HG02840 (cell line): ENCODE results near the gene KLK8.
"Not testable (repeated sequence)": the region's sequence is repeated elsewhere in the genome, so short reads cannot be mapped to it uniquely, and the experiment has no call there.

Experiments used
- ATAC-seq: cut with Tn5 transposase; IDR thresholded peaks from one replicate; pipeline ENCODE4 v1.9.1; 2021; ENCODE audit warnings: mild to moderate bottlenecking, moderate library complexity, moderate number of reproducible peaks; ENCODE audit not compliant: unreplicated experiment, low FRiP score

KLK8 gene

DNA sequence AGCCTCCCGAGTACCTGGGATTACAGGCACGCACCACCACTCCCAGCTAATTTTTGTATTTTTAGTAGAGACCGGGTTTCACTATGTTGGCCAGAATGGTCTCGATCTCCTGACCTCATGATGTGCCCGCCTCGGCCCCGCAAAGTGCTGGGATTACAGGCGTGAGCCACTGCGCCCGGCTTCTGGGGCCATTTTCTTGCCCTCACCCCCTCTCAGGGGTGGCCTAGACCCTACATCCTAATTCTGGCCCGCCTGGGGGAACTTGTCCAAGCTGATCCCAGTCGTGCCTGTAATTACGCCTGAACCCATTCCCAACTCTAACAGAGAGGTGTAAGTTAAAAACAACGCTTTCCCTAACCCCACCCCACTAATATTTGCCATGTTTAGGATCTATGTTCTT, 17.0 kb downstream of the KLK8 start:
- ATAC-seq: not testable (repeated sequence)

DNA sequence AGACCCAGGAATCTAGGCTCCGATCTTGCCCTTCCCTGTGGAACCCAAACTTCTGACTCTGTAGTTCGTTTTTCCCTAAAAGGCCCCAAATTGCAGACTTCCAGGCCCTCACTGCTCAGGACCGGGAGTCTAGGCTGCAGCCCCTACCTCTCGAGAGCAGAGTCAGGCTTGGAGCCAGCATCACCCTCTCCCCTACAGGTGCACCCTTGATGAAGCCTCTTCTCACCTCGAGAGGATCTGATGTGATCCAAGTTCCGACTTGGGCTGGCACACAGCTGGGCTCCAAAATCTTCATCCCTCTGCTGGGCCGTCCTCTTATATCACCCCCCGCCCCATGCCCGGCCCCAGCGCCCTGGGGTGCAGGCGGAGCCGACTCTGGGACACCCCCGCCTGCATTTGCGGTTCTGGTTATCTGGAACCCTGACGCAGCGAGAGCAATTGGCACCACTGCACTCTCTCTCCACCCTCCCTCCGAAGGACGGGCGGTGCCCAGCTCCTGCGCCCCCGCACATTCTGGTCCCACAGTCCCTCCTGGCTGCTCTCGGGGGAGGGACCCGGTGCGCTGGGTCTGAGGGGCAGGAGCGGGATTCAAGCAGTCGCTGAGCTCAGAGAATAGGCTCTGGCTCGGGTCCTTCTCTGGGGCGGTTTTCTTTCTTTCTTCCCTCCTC, 17.6 kb downstream of the KLK8 start, which contains the start of gene KLK7:
KLK7 (minus strand) TSS at position 293 of the 668 bp plus-strand sequence. CDS start 1,518 bp downstream, outside the sequence.
- no peak for ATAC-seq

DNA sequence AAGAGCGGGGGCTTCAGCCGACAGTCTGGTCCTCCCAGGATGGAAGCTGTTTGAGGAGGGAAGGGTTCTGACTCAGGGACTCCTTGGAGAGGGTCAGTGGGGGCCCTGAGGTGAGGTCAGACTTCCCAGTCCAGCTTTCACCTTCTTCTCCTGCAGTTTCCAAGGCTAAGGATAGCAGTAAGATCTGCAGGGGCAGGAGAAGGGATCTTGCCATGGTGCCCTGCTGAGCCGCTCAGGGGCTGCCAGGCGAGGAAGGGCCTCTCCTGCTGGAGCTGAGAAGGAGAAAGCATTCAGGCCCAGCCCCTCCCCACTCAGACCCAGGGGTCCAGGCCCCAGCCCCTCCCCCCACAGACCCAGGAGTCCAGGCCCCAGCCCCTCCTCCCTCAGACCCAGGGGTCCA, 19.2 kb downstream of the KLK8 start:
- no peak for ATAC-seq

DNA sequence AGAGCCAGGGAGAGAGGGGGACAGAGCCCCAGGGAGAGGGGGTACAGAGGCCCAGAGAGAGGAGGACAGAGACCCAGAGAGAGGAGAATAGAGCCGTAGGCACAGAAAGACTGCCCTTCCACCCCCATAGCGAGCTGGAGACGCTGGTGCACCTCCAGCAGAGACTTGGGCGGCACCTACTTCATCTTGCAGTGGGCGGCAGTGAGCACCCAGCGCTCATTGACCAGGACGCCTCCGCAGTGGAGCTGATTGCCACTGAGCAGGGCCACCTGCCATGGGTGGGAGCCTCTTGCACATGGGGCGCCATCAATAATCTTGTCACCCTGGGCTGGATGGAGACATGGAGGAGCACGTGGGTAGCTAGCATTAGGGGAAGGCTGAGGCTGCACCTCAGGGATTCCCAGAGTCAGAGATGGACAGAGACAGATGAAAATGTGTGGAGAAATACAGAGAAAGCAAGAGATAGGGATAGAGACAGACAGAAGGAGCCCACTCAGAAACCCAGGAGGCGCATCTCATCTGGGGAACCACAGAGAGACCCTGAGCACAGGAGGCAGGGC, 19.7 kb downstream of the KLK8 start:
- no peak for ATAC-seq

DNA sequence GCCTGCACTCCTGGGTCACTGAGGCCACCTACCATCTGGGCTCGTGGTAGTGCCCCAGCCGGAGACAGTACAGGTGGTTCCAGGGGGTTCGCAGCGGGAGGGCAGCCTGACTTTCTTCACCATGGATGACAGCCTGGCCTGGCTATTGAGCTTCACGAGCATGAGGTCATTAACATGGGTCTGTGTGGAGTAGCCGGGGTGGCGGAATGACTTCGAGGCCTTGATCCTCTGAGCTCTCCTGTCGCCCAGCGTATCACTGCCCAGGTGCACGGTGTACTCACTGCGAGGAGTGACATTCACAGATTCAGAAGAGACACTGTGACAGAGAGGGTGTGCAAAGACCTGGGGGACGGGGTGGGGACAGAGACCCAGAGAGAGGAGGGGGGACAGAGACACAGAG, 21.2 kb downstream of the KLK8 start:
- no peak for ATAC-seq

DNA sequence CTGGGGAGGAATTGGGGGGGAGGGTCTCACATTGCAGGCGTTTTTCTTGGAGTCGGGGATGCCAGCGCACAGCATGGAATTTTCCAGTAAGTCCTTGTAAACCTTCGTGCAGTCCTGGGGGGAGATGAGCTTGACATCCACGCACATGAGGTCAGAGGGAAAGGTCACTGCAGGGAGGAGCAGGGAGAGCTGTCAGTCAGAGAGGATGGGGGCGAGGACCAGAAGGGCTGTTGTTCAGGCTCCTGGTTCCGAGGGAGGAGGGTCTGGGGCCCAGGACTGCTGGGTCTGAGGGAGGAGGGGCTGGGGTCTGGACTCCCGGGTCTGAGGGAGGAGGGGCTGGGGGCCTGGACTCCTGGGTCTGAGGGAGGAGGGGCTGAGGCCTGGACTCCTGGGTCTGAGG, 21.6 kb downstream of the KLK8 start:
- no peak for ATAC-seq

DNA sequence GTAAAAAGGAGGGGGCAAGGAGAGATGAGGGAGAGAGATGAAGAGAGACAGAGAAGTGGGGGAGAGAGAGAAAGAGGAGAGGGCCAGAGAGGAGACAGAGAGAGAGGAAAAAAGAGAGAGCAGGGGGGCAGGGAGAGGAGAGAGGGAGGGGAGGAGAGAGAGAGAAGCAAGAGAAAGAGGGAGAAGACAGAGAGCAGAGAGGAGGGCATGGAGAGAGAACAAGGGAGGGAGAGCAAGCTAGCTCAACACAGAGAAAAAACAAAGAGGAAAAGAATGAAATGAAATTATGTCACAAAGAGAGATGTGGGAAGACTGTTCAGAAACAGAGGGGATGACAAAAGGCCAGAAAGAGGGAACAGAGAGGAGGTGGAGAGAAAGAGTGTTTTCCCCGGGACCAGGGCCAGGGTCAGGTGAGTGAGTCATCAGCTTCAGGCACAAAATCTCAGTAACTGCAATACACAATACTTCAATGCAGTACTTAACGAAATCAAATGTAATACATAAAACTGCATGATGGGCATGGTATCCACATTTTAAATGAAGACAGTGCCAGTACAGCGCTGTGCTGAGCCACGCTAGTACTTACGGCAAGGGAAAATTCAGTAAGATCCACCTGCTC, 22.5 kb downstream of the KLK8 start:
- ATAC-seq: no peak

DNA sequence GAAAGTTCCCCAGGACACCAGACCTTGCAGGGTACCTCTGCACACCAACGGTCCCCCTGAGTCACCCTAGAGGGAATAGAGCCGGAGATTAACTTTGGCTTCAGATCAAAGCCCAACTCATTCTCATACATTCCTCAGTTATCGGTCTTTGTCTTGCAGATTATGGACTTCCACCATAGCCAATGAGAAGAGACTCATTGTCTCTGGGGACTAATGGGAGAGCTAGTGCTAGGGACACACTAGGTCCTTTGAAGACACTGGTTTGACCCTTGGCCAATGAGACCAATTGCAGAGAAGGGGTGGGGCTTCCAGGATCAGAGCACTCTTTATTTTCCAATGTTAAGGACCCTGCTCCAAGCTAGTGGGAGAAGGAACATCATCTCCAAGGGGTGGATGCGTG, 23.8 kb downstream of the KLK8 start:
- ATAC-seq: no peak

DNA sequence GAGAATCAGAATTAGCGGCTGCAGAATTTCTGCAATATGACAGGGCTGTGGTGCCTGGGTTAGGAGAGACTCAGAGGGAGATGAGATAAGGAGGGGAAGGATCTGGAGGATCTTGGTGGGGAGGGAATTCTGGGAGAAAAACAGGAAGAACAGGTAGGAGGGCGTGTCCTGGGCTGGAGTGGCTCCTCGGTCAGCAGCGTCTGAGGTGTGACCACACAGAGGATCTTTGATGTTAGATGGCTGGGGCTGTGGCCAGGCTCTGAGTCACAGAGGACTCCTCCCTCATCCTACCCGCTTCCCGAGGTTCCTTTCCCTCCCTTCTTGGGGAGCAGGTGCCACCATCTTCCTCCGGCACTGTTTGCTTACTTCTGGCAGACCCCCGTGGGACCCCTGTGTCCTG, 25.6 kb downstream of the KLK8 start:
- ATAC-seq: no peak

DNA sequence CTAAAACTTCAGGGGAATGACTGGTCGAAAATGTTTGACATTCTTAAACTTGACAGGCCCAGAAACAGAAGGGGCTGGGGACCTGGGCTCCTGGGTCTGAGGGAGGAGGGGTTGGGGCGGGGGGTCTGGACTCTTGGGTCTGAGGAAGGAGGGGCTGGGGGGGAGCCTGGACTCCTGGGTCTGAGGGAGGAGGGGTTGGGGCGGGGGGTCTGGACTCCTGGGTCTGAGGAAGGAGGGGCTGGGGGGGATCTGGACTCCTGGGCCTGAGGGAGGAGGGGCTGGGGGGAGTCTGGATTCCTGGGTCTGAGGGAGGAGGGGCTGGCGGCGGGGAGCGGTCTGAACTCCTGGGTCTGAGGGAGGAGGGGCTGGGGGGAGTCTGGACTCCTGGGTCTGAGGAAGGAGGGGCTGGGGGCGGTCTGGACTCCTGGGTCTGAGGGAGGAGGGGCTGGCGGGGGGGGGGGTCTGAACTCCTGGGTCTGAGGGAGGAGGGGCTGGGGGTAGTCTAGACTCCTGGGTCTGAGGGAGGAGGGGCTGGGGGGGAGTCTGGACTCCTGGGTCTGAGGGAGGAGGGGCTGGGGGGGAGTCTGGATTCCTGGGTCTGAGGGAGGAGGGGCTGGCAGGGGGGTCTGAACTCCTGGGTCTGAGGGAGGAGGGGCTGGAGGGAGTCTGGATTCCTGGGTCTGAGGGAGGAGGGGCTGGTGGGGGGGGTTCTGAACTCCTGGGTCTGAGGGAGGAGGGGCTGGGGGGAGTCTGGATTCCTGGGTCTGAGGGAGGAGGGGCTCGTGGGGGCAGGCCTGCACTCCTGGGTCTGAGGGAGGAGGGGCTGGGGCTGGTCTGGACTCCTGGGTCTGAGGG, 26.5 kb downstream of the KLK8 start:
- no peak for ATAC-seq

DNA sequence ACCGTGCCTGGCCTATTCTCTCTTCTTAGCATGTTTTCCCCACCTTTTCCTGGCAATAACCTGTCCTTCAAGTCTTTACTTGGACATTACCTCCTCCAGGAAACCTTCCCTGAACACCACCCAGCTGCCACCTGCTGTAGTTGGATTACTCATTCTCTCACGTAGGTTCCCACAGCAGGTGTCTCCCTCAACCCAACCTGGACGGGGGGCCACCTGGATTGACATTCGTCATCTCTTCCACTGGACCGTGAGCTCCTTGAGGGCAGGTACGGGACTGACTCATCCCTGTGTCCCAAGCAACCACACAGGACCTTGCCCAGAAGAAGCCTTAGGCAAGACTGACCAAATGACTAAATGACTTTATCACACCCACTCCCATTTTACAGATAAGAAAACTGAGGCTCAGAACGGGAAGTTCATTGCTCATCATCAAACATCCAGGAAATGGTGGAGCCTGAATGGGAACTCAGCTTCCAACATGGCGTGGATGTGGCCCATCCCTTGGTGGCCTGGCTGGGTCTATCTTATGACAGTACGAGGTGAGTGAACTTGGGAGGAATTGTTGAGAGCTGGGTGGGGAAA, 28.5 kb downstream of the KLK8 start:
- no peak for ATAC-seq

DNA sequence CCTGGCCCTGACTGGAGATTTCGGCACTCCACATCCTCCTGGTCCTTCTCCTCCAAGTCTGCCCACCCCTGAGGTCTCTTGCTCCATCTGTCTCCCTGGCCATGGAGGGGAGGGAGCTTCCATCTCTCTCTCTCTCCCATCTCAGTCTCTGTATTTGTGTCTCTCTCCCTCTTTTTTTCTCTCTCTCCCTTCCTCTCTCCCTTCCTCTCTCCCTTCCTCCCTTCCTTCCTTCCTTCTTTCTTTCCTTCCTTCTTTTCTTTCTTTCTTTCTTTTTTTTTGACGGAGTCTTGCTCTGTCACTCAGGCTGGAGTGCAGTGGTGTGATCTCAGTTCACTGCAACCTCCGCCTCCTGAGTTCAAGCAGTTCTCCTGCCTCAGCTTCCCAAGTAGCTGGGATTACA, 31.6 kb downstream of the KLK8 start:
- ATAC-seq: not testable (repeated sequence)

DNA sequence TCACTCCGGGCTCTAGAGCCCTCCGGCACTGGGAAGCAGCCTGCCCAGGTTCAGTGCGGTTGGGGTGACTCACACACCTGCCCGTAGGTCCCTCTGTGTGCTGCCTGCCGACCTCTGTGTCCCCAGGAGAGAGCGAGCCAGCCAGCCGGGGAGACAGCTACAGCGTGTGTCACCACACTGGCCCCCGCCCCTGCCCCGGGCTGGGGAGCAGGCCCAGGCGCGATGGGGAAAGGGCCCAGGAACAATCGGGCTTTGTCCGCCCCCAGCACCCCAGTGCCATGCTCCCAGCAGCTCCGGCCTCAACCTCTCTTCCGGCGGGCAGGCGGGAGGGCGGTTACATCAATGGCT, 32.0 kb downstream of the KLK8 start, which contains the start of gene KLK6:
KLK6 (minus strand) TSS at position 179 of the 348 bp plus-strand sequence. CDS start 1,487 bp downstream, outside the sequence.
- ATAC-seq: no peak

DNA sequence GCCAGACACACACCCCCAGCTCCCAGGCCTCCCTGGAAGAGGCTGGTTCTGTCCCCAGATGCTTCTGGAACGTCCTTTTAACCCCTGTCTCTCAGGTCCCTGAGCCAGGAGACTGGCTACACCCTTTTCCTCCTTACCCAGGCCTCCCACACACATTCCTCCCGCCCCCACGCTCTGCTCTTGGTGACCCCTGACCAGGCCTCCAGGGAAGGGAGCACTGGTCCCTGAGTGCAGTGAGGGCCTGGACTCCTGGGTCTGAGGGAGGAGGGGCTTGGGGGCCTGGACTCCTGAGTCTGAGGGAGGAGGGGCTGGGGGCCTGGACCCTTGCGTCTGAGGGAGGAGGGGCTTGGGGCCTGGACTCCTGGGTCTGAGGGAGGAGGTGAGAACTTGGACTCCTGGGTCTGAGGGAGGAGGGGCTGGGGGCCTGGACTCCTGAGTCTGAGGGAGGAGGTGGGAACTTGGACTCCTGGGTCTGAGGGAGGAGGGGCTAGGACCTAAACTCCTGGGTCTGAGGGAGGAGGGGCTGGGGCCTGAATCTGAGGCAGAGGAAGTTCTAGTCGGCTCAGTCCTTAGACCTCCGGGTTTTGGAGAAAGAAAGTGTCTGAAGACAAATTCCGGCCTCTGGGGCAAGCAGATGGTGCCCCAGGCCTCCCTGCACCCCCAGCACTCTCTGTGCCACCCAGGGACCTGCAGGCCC, 32.5 kb downstream of the KLK8 start:
- ATAC-seq: no peak

DNA sequence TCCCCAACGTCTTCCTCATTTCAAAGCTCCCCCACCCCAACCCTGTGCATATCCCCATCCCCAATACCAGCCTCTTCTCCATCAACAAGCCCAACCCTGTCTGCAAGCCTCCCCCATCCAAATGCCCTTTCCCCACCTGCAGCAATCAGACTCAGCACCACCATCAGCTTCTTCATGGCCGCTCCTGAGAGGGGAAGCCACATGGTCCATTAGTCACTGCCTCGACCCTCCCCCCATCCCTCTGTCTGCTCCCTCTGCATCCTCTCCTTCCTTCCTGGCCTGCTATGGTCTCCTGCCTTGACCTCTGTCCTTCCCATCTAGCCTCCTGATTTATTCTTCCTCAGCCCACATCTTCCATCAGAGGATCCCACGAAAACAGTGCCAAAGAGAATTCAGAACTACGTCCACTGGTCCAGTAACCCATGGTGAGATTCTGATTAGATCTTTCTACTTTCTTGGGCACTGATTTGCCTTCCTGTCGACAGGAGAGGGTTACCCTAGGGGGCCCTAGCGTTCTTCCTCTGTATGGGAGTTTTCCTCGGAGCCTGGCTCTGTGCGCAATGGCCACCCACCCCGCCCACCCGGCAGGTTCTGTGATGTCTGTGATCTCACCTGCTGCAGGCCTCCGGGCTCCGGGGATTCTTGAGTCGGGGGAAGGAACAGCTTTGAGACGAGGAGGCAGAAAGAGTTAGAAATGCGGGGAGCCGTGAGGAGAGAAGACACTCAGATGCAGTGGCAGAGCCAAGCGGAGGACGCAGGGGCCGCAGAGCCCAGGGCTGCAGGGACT, 33.3 kb downstream of the KLK8 start:
- no peak for ATAC-seq

DNA sequence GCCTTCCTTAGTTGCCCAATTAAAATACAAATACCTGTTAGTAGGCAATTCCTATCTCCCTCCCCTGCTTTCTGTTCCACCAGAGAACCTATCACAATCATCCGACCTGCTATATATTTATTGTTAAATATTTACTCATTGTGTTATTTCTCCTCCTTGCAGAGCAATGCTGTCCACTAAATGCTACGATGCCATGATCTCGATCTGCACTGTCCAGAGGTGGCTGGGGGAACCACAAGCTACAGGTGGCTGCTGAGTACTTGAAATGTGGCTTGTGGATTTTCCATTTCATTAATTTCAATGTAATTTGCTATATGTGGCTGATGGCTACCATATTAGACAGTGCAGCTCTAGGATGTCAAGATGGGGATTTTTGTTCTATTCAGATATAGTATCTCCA, 37.1 kb downstream of the KLK8 start:
- ATAC-seq: no peak

DNA sequence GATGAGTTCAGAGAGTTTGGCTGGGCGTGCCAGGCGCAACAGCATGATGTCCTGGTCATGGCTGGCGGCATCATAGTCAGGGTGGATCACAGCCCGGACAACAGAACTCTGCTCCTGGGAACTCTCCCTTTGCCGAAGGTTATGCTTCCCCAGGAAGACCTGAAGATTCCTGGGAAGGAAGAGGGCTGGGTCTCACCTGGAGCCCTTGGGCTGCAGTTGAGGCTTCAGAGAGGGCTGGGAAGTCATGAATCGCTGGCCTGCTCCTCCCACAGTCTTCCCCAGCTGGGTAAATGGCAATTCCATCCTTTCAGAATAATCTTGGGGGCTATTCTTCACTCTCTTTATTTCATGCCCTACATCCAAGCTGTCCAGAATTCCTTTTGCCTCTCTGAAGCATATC, 38.0 kb downstream of the KLK8 start:
- no peak for ATAC-seq

DNA sequence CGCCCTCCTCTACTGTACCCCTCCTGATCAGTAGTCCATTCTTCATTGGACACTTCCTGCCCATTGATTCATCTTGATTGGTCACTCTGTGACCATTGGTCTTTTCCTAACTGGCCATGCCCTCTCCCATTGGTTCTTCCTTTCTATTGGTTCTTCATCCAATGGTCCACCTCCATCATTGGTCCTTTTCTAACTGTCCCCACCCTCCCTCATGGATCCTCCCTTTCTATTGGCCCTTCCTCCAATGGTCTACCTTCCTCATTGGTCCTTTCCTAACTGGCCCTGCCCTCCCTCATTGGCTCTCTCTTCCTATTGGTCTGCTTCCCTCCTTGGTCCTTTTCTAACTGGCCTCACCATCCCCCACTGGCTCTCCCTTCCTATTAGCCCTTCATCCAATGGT, 39.2 kb downstream of the KLK8 start:
- no peak for ATAC-seq

DNA sequence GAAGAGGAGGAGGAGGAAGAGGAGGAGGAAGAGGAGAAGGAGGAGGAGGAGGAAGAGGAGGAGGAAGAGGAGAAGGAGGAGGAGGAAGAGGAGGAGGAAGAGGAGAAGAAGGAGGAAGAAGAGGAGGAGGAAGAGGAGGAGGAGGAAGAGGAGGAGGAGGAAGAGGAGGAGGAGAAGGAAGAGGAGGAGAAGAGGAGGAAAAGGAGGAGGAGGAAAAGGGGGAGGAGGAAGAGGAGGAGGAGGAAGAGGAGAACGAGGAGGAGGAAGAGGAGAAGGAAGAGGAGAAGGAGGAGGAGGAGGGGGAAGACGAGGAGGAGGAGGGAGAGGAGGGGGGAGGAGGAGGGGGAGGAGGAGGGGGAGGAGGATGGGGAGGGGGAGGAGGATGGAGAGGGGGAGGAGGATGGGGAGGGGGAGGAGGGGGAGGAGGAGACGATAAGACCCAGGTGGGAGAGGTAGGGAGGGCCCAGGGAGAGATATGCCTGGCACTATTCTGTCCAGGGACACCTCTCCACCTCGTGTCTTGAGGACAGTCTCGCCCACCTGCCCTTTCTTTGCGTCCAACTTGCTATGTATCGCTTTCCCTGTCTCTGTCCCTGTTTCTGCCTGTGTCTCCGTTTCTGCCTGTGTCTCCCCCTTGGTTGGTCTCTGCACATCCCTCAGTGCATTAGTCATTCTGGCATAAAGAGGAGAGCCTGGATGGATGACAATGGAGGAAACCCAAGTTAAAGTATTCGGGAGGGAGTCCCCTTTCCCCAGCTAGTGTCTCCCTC, 41.5 kb downstream of the KLK8 start:
- no peak for ATAC-seq
